Coronary artery (tissue), 2 donors: ENCODE data around the gene MACROD2.

Source experiments
- DNase-seq: peaks from one replicate; pipeline ENCODE4 v3.0.0-alpha.2; 2017; ENCODE audit warnings: low spot score
- H3K27ac ChIP-seq, 2 donors: fragments of 200-600 bp; sonication (generic); one replicate each; pipeline ENCODE4 v1.5.1; 2016 to 2019
- H3K4me3 ChIP-seq: fragments of 200-600 bp; sonication (generic); 2 replicates; pipeline ENCODE4 v1.5.1; 2016; ENCODE audit warnings: mild to moderate bottlenecking, moderate library complexity
- TF ChIP-seq, protein P1 (sequence below): fragments of 200-600 bp; sonication (generic); IDR thresholded peaks from one replicate; pipeline ENCODE4 v1.5.1; 2019; ENCODE audit warnings: antibody characterized with exemption

MACROD2 gene

DNA sequence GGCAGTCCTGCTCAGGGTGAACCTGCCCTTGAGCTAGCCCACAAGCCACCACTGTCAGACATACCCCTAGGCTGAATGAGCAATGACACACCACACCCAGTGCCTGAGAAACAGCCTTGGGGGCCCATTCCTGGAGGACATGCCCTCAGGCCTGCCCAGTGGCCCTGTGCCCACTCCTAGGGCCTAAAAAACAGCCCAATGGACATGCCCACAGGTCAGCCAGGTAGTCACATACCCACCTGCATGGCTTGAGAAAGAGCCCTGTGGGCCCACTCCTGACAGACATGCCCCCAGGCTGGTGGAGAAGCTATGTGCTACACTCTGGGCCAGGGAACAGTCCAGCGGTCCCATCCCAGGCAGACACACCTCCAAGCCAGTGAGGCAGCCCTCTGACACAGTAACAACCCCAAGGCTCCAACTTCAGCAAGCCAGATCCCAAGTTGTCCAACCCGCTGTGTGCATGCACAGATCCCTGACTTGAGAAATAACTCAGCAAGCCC lies 2086.8 kb downstream of the MACROD2 start:
- DNase-seq, result no peak
- no peak overlapping the region for H3K27ac ChIP-seq
- TF ChIP-seq, protein P1, sequence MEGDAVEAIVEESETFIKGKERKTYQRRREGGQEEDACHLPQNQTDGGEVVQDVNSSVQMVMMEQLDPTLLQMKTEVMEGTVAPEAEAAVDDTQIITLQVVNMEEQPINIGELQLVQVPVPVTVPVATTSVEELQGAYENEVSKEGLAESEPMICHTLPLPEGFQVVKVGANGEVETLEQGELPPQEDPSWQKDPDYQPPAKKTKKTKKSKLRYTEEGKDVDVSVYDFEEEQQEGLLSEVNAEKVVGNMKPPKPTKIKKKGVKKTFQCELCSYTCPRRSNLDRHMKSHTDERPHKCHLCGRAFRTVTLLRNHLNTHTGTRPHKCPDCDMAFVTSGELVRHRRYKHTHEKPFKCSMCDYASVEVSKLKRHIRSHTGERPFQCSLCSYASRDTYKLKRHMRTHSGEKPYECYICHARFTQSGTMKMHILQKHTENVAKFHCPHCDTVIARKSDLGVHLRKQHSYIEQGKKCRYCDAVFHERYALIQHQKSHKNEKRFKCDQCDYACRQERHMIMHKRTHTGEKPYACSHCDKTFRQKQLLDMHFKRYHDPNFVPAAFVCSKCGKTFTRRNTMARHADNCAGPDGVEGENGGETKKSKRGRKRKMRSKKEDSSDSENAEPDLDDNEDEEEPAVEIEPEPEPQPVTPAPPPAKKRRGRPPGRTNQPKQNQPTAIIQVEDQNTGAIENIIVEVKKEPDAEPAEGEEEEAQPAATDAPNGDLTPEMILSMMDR, result no peak
- no peak overlapping the region for H3K4me3 ChIP-seq

DNA sequence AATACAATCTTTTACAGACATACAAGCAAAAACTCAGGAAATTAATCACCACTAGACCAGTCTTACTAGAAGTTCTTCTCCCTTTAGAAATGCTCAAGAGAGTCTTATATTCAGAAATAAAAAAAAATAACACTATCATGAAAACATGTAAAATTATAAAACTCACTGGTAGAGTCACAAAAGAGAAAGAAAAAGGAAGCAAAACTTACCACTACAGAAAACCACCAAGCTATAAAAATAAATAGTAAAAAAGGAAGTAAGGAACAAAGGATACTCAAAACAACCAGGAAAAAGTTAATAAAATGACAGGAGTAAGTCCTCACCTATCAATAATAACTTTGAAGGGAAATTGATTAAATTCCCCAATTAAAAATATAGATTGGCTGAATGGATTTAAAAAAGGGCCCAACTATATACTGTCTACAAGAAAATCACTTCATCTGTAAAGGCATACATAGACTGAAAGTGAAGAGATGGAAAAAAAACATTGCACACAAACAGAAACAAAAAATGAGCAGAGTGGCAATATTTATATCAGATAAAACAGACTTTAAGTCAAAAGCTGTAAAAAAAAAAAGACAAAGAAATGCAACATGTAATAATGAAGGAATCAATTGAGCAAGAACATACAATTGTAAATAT lies 2088.4 kb downstream of the MACROD2 start:
- DNase-seq, result no peak
- H3K4me3 ChIP-seq, result no peak overlapping the region
- TF ChIP-seq, protein P1, result no peak

DNA sequence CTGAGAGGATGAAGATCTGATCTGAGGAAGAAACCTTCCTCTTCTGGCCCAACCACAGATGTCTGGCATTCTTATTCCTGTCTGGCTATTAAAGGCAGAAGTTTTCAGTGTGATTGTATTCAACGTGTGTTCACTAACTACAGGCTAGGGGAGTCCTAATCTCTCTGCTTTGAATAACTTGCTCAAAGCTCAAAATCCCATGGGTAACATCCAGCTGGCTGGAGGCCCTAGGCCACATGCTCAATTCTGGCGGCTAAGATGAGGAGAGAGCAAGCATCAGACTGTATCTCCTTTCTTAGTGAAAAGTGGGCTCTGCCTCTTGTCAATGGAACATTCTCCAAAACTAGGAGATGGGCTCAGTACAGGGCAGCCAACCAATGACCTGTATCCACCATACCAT lies 2099.9 kb downstream of the MACROD2 start:
- Histone ChIP-seq H3K27ac (no peak overlapping the region), H3K4me3 (no peak overlapping the region)
- no peak for DNase-seq
- TF ChIP-seq, protein P1, result no peak

More for the DNA sequence above, 2088.4 kb downstream of the MACROD2 start:
- H3K27ac ChIP-seq, result no peak overlapping the region

DNA sequence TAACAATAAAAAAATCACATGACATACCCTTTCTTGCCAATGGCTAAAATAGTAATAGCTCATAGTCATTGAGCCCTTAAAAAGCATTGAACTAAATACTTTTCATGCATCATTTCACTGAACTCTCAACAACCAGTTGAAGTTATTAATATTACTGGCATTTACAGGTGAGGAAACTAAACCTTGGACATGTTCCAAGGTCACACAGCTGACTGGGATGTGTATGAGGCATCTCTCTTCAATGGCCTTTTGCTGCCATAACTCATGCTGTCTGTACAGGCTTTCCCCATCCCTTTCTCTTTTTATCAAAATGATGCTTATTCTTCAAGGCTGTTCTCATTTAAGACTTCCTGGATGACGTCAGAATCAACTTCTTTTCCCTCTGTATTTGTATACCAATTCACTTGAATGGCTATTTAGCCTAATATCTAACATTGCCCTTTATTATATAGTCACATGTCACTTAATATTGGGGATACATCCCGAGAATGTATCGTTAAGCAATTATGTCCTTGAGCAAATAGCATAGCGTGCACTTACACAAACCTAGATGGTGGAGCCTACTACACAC lies 2101.5 kb downstream of the MACROD2 start:
- TF ChIP-seq, protein P1, result no peak
- DNase-seq, result no peak
- no peak overlapping the region for H3K27ac ChIP-seq
- no peak overlapping the region for H3K4me3 ChIP-seq

DNA sequence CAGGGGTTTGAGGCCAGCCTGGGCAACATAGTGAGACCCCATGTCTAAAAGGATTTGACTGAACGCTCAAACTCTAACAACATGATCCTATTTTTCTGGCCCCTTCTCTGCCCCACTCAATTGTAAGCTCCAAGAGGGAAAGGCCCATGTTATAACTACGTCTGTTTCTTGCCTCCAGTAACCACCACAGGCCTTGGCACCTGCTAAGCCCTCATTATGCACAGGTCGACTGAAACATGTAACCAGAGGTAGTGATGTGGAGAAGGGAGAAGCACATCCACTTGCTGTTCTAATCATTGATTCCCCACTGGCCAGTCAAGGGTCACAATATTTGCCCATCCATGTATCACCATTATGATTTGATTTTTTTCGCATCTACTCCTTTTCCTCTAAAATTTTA lies 2102.5 kb downstream of the MACROD2 start:
- no peak for DNase-seq
- TF ChIP-seq, protein P1, result no peak
- no peak overlapping the region for H3K27ac ChIP-seq
- no peak overlapping the region for H3K4me3 ChIP-seq

DNA sequence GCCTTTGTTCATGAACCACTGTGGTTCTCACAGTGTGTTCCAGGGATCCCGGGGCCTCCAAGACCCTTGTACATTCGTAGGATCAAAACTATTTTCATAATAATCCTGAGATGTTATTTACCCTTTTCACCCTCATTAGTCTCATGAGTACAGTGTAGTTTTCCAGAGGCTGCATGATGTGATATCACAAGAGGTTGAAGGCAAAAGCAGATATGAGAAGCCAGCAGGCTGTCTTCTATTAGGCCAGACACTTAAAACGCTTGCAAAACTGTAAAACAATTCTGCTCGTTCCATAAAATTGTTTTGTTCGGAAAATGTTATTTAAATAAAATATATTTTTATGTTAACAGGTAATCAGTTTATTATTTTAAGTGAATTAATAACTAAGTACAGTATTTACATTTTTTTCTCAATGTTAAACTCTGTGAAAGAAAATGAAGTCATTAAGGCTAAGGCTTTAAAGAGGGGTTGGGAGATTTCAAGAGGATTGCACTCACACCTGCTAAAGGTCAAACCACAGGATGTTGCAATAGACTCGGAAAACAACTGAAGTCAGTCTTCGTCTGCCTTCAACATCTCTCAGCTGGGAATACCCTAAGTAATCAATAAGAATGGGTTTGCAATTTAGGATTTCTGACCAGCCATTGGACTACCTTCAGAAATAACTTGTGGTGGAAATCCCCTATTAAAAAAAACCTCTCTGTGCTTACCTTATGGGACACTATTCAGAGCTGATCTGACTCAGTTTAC lies 2103.7 kb downstream of the MACROD2 start:
- Histone ChIP-seq H3K27ac (no peak overlapping the region), H3K4me3 (no peak overlapping the region)
- TF ChIP-seq, protein P1, result no peak
- no peak for DNase-seq
